Fibroblast of skin of left biceps (primary cell): ENCODE data around the gene WNT3A.

ENCODE experiments used
- DNase-seq, 2 experiments: peaks; one replicate each; pipeline ENCODE4 v3.0.0-alpha.2; 2013; ENCODE audit warnings: low read depth in 2 of 2

WNT3A gene

DNA sequence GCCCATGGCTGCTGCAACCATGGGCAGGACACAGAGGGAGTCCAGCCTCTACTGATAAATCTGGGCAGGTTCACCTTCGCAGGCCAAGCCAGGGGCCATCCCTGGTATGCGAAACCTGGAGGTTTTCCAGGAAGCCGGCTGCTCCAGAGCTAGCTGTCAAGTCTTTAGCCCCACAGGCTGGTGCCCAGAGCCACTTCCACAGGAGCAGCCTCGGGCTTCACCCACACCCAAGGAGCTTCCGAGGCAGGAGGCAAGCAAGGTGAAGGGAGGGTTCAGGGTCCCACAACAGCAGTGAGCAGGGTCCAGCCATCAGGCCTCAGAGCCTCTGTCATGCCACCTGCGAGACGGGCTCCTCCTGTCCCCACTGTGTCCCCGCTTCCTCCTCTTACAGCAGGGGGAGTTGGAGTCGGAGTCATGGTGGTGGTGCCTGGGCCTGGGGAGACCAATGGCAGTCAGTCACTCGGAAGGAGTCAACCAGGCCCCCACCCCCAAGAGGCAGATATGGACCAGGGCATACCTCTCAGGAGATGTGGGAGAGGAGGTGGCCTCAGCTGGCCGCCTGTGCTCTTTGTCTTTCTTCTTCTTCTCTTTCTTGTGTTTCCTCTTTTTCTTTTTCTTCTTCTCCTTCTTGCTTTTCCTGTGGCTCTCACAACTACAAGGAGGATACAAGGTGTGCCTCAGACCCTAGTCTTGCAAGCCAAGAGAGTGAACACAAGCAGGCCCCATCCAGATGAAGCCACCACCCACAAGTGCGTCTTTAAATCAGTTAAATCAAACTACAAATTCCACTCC is 94.2 kb downstream of the WNT3A start:
- no peak for DNase-seq

DNA sequence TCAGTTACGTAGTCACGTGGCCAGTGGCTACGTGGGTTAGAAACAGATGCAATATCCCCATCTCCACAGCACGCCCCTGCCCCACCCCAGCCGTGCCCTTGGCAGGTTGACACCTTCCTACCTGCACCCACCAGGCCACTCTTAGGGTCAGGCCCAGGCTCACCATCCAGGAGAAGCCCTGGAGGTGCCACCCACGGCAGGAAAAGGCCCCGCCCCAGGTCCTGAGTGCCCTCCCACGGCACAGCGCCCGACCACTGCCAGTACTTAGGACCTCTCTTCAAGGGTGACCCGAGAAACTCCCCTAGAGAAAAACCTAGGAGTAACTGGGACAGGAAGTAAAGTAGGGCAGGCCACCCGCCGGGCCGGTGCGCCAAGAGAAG is 94.8 kb downstream of the WNT3A start:
- DNase-seq = no peak

DNA sequence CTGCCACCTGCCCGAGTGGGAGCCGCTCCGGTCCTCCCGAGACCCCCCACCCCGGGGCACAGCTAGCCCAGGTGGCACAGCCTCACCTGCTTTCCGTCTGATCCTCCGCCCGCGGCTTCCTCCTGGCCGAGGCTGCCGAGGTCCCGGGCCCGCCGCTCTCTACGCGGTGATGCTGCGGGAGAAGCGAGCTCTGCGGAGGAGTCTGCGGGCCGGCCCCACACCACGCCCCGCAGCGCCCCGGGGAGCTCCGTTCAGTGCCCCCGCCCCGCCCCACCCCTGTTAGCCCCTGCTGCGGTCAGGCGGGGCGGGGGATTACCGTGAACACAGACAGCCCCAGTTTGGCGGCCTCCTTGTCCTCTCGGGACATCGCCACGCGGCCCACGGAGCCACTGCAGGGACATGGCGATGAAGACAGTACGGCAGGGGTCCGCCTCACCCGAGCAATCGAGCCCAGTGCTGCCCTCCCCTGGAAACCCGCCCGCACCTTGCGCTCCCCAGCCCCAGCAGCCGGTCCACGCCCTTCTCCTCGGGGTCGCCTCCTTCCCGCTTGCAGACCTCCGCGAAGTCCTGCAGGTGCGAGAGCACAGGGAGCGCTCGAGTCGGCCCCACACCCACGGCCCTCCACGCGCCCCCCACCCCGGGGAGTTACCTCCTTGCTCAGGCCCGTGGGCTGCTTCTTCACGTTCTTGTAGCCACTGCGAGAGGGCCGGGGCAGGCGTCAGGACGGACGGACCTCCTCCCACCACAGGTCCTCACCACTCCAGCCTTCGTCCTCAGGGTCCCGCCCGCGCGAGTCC is 95.4 kb downstream of the WNT3A start:
- DNase-seq = no peak

DNA sequence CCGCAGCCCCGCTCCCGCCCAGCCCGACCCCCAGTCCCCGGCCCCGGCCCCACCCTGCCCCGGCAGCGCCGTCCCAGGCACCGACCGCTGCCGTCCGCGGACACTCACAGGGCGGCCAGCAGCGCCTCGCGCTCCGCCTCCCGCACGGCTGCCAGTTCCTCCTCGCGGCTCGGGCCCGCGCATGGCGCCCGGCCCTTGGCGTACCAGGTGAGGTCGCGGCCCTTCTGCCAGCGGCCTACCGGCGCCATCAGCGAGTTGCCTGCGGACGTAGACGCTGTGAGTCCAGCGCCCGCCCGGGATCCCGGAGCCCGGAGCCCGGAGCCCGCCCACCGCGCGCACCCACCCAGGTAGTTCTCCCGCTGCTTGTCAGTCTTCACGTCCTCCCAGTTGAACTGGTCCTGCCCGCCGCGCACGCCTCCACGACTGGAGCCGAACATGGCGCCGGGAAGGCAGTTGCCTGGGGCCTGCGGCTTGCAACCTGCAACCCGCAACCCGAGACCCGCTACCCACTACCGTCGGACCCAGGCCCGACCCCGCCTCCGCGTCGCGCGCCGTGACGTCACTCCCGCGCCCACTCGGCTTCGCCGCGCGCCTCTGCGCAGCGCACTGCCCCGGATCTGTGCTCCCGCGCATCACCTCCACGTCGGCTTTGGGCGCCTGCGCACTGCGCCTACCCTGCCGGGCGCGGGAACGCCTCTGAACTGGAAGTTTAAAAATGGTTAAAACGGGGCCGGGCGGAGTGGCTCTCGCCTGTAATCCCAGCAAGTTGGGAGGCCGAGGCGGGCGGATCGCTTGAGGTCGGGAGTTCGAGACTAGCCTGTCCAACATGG is 96.2 kb downstream of the WNT3A start, which contains the start of gene C1orf35:
TSS of gene C1orf35 (minus strand) at position 535 of the 830 bp plus-strand sequence. CDS start at position 437, 98 bp downstream.
- peak; percentile 62 to 72 for DNase-seq

DNA sequence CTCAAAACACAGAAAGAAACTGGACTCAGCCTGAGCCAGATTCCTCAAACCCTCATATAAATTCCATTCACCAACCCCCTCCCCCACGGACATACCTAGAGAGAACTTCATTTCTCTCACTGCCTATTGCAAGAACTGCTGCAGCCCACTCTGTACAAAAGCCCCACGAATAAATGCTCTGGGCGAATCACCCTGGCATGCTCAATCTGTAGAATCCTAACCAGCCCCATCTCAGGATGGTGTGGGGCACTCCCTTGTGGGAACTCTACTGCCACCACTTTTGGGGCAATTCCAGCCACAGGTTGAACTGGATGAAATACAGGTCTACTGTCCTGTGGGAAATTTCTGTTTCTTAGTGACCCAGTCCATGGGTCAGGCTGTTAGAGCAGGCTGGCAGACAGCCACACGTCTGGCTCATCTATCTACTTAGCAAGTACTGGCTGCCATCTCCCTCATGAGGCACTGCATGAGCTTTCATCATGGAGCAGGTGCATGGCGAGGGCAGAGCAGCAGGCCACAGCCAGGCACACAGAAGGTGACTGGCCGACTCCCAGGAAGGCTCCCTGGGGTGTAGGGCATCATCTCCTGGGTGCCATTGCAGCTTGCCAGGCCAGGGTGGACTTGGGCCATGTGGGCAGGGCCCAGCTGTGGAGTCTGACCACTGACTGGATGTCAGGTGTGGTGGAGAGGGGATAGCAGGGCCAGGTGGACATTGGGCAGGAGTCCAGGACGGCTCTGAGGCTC is 97.9 kb downstream of the WNT3A start:
- DNase-seq = no peak

DNA sequence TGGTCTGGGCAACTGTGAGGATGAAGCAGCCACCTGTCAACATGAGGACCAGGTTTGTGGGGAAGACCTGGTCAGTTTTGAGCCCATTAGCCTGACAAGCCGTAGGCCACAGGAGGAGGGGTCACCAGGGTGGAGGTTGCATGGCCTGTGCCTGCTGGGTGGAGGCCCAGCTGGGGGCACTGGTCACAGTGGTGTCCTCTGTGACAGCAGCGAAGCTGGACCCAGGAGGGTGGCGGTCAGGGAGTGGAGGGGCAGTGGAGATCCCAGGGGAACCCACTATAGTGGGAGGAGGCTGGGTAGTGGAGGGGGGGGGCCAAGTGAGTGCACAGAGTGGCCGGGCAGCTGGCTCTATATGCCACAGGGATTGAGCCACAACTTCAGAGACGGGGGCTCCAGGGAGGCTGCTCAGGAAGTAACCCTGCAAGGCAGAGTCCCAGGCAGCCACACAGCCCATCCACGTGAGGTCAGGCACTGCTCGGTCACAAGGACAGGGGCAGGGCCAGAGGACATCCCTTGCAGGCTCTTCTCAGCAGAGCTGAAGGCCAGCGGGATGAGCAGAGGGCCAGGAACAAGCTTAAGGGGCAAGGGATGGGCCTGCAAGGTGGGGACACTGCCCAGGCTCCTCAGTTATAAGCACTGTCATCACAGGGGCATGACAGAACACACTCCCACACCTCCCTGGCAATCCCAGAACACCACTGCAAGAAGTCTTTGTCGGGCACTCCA is 98.6 kb downstream of the WNT3A start:
- DNase-seq = no peak

DNA sequence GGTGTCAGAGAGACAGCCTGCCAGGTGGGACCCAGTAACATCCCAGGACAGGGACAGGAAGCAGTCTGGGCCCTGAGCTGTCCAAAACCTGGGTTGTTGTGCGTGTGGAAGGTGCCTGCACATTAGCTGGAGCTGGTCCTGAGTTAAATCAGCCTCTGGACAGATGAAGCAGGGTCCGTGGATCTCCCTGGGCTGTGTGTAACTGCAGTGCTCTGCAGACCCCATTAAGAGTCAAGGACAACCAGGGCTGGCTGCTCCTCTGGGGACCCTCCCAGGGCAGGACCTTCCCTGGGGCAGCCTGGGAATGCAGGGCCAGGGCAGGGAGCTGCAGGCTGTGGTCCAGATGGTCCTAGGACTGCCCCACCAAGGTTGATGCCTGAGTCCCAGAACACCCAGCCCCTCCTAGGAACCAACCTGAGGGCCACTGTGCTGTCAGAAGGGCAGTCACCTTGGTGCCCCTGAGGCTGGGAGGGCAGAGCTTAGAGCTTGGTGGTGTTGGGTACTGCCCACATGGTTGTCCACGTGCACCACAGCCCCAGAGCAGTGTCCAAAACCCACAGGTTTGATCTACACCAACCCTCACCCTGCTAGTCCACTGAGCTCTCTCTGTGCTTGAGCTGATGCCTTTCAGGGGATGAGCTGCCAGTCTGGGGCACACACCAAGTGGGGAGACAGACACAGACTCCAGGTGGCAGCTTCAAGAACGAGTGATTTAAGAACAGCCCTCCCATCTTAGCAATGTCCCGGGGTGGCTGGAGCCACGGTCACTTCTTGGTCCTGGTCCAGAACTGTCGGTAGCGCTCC is 99.4 kb downstream of the WNT3A start:
- DNase-seq = no peak

DNA sequence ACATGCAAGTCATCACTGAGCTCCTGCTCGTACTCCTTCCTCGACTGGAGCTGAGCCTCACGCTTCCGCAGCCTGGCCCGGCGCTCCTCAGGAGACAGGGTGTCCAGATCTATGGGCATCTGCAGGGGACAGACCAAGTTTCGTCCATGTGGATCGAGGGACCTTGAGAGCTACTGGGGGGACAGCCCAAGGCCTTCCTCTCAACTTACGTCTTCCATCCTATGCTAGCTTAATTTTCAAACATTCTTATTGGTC is 99.9 kb downstream of the WNT3A start:
- no peak for DNase-seq

DNA sequence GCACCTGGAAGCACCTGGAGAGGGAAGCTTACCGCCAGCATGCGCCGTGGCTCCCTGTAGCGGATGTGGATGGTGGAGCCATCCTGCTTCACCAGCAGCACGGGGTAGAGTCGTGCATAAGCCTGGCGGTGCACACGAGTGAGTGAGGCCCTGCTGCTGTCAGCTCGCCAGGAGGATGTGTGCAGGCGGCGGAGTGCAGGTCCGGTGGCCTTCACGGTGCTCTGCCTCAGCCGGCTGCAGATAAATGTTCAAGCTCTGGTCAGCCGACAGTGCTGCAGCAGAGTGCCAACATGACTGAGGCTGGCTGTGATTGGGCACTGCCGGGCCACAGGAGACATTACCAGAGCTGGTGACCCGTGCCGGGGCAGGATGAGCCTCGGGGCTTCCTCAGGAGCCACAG is 100.8 kb downstream of the WNT3A start:
- no peak for DNase-seq

DNA sequence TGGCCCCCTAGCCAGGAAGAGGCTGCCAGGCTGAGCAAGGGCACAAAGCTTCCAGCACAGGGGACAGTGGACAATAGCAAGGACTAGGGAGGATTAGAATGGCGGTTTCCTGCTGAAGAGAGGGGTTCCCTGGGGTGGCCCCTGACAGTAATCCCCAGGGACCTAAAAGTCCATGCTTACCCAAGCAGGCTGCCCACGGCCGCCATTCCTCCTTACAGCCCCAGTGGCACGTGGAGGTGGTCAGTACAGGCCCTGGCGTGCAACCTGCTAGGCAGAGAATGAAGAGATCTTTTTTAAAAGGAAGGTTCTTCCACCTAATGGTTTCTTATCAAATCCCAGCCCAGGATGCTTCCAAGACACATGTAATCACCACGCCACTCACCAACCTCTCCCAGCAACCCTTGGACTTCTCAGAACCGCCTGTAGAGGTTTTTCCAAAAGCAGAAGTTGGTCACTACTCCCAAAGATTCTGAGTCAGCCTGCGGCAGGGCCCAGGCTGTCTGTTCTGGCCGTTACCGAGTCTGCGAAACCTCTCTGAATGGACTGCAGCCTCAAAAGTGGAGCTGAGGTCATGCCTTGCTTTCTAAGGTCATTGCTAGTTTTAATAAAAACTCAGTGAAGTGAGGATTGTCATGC is 101.4 kb downstream of the WNT3A start:
- no peak for DNase-seq

DNA sequence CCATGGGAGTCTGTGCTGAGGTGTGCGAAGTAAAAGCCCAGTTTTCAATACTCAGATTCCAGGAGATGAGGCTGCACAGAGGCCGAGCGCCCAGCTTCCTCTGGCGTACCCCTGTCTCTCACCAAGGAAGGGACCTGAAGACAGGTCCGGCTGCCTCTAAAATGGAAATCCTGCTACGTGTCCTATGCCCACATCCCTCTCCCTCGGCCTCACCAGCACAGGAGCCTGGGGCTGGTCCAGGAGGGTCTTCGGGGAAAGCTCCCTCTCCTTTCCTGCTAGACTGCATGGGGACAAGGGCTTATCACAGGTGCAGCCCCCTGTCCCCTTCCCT is 101.9 kb downstream of the WNT3A start:
- no peak for DNase-seq

DNA sequence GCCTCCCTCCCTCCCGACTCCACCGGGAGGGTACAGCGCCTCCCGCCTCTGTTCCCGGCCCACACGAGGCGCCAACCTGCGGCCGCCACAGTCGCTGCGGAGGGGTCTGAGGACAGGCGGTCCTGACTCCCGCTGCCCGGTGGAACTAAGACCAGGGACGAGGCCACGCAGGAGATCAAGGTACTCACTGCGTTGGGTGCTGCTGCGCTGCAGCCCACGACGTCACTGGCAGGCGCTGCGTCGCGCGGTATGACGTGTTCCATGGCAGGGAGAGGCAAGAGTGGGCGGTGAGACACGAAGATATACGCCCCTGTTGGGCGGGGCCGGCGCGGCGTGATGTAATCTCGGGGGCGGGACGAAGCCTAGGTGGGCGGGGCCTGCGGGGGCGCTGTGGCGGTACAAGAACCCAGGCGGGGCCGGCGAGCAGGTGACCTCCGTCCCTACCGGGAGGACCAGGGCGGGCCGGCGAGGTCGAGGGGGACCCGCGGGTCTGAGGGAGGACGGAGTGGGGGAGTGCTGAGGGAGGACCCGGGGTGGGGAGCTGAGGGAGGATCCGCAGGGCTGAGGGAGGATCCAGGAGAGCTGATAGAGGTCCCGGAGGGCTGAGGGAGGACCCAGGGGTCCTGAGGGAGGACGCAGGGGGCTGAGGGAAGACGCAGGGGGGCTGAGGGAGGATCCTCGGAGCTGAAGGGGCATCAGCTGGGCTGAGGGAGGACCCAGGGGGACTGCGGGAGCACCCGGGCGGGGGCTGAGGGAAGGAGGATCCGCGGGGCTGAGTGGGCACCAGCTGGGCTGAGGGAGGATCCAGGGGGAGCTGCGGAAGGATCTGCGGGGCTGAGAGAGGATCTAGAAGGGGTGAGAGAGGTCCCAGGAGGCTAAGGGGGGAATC is 102.5 kb downstream of the WNT3A start, which contains the start of gene MRPL55:
TSS of gene MRPL55 (minus strand) at position 227 of the 889 bp plus-strand sequence. CDS start 1,039 bp downstream, outside the sequence.
- peak; percentile 82 to 84 for DNase-seq

DNA sequence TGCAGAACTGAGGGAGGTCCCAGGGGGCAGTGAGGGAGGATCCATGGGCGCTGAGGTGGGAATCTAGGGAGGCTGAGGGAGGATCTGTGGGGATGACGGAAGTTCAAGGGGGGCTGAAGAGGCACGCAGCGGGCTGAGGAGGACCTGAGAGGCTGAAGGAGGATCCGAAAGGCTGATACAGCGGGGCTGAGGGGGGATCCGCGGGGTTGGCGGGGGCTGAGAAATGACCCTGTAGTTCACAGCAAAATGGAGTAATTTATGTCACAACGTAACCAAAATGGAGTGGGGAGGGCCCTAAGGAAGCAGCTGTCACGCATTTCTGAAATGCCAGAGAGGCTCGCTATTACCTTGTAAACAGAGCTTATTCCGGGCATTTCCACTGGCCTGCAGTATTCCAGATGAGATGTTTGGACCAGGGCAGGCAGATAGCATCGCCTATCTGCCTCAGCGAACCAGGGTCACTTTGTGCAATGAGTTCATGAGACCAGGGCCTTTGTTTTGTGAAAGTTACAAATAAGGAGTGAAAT is 103.2 kb downstream of the WNT3A start:
- DNase-seq = no peak

DNA sequence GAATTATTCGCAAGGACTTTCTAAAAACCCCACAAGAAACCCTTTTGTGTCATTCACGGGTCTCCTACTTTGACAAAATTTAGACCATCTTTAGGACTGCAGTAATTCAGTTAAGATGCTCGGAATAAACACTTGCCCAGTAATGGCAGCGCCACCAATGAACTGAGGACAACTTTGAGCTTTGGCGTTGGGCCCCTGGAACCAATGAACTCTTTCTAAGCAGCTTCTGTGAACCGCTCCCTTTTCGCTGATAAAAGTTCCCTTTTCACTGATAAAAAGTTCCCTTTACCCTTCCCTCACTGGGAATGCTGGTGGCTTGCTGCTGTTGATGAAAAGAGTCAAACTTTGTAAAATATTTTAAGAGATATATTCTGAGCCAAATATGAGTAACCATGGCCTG is 103.8 kb downstream of the WNT3A start:
- no peak for DNase-seq
